ENCODE data around the gene DCLK3.

DCLK3 gene

GRCh38 chr3:36707623-36708409 lies 56.5 kb downstream of the DCLK3 start:
- DNase-seq, result no peak

GRCh38 chr3:36705015-36705414 lies 59.3 kb downstream of the DCLK3 start:
- DNase-seq, result no peak

GRCh38 chr3:36704280-36704679 lies 60.1 kb downstream of the DCLK3 start:
- DNase-seq, result no peak

- no peak for DNase-seq
These were observed 63.1 kb downstream of the DCLK3 start for GRCh38 chr3:36701249-36701572.

GRCh38 chr3:36700537-36701248 lies 63.7 kb downstream of the DCLK3 start:
- DNase-seq, result peak; percentile 72

- no peak for DNase-seq
These were observed 66.0 kb downstream of the DCLK3 start for GRCh38 chr3:36698314-36698713.

- DNase-seq, result no peak
These were observed 66.9 kb downstream of the DCLK3 start for GRCh38 chr3:36697229-36698001.

GRCh38 chr3:36696799-36697198 lies 67.6 kb downstream of the DCLK3 start:
- DNase-seq, result no peak

- no peak for DNase-seq
These were observed 68.6 kb downstream of the DCLK3 start for GRCh38 chr3:36695769-36696137.

GRCh38 chr3:36695113-36695768 lies 69.1 kb downstream of the DCLK3 start:
- DNase-seq, result no peak

- DNase-seq, result no peak
These were observed 70.7 kb downstream of the DCLK3 start for GRCh38 chr3:36693670-36694069.

- DNase-seq, result no peak
These were observed 74.8 kb downstream of the DCLK3 start for GRCh38 chr3:36689560-36689959.

GRCh38 chr3:36688815-36689214 lies 75.5 kb downstream of the DCLK3 start:
- DNase-seq, result no peak

GRCh38 chr3:36686516-36686915 lies 77.8 kb downstream of the DCLK3 start:
- no peak for DNase-seq

- no peak for DNase-seq
These were observed 82.5 kb downstream of the DCLK3 start for GRCh38 chr3:36681867-36682266.

GRCh38 chr3:36680952-36681351 lies 83.4 kb downstream of the DCLK3 start:
- DNase-seq, result no peak

- no peak for DNase-seq
These were observed 84.8 kb downstream of the DCLK3 start for GRCh38 chr3:36679384-36680200.

GRCh38 chr3:36678216-36679013 lies 85.9 kb downstream of the DCLK3 start:
- DNase-seq, result no peak

- DNase-seq, result no peak
These were observed 86.9 kb downstream of the DCLK3 start for GRCh38 chr3:36677331-36678007.

GRCh38 chr3:36674816-36675215 lies 89.5 kb downstream of the DCLK3 start:
- DNase-seq, result no peak

- DNase-seq, result no peak
These were observed 94.6 kb downstream of the DCLK3 start for GRCh38 chr3:36669764-36670163.

Data from NCI-H1092 treated with DMSO at 0.1 percent for 48 hours (cell line).